GM23248 (cell line): Measurements from ENCODE around the gene IL3RA. TPM values are rescaled to one million over a fixed set of nuclear protein-coding genes. Genes with fewer than 3 reads are reported as not detected.

ENCODE experiments used
- DNase-seq: peaks from one replicate; pipeline ENCODE4 v3.0.0-alpha.2; 2015
- H2AFZ ChIP-seq: fragments of 200-600 bp; sonication (generic); 2 replicates; pipeline ENCODE4 v1.6.1; 2016; ENCODE audit warnings: antibody characterized with exemption
- H3F3A ChIP-seq: fragments of 200-600 bp; sonication (generic); 2 replicates; pipeline ENCODE4 v1.6.1; 2016; ENCODE audit warnings: mild to moderate bottlenecking, antibody characterized with exemption, mixed run types; ENCODE audit not compliant: insufficient read depth
- H3K27ac ChIP-seq: fragments of 200-600 bp; sonication (generic); 2 replicates; pipeline ENCODE4 v1.5.1; 2016; ENCODE audit warnings: mild to moderate bottlenecking
- H3K27me3 ChIP-seq: fragments of 200-600 bp; sonication (generic); replicated peaks from 2 replicates; pipeline ENCODE4 v1.6.1; 2016; ENCODE audit warnings: mild to moderate bottlenecking; ENCODE audit not compliant: insufficient read depth
- H3K36me3 ChIP-seq: fragments of 200-600 bp; sonication (generic); 2 replicates; pipeline ENCODE4 v1.6.1; 2016; ENCODE audit warnings: low read depth, mild to moderate bottlenecking
- H3K4me1 ChIP-seq: fragments of 200-600 bp; sonication (generic); 2 replicates; pipeline ENCODE4 v1.6.1; 2016; ENCODE audit warnings: mild to moderate bottlenecking; ENCODE audit not compliant: insufficient read depth
- H3K4me2 ChIP-seq: fragments of 200-600 bp; sonication (generic); one replicate; pipeline ENCODE4 v1.6.1; 2016; ENCODE audit warnings: mild to moderate bottlenecking; ENCODE audit not compliant: unreplicated experiment
- H3K4me3 ChIP-seq: fragments of 200-600 bp; sonication (generic); 2 replicates; pipeline ENCODE4 v1.5.1; 2016; ENCODE audit warnings: mild to moderate bottlenecking
- H3K79me2 ChIP-seq: fragments of 200-600 bp; sonication (generic); 2 replicates; pipeline ENCODE4 v1.6.1; 2016; ENCODE audit warnings: mild to moderate bottlenecking; ENCODE audit not compliant: insufficient read depth
- H3K9ac ChIP-seq: fragments of 200-600 bp; sonication (generic); 2 replicates; pipeline ENCODE4 v1.6.1; 2016; ENCODE audit warnings: mild to moderate bottlenecking
- H3K9me2 ChIP-seq: fragments of 200-600 bp; sonication (generic); 2 replicates; pipeline ENCODE4 v1.6.1; 2016; ENCODE audit warnings: mixed run types, mild to moderate bottlenecking, moderate library complexity; ENCODE audit not compliant: insufficient read depth
- H3K9me3 ChIP-seq: fragments of 200-600 bp; sonication (generic); one replicate; pipeline ENCODE4 v1.6.1; 2017; ENCODE audit warnings: low read depth
- H4K20me1 ChIP-seq: fragments of 200-600 bp; sonication (generic); 2 replicates; pipeline ENCODE4 v1.6.0; 2016; ENCODE audit not compliant: insufficient read depth
- EZH2 ChIP-seq: fragments of 200-600 bp; sonication (generic); IDR thresholded peaks from 2 replicates; pipeline ENCODE4 v1.6.1; 2018; ENCODE audit warnings: antibody characterized with exemption, mild to moderate bottlenecking; ENCODE audit not compliant: insufficient read depth, poor library complexity, severe bottlenecking
- EZH2phosphoT487 ChIP-seq: fragments of 200-600 bp; sonication (generic); IDR thresholded peaks from 2 replicates; pipeline ENCODE4 v1.6.1; 2018; ENCODE audit warnings: antibody characterized with exemption, moderate library complexity, mild to moderate bottlenecking, low read depth; ENCODE audit not compliant: insufficient read depth
- WGBS, 2 experiments: methylation state at CpG; one replicate each; pipeline ENCODE4 v1.1.6; 2015 to 2017; ENCODE audit warnings: low lambda C conversion rate in 2 of 2, low coverage in 1 of 2; ENCODE audit errors: missing lambda C conversion rate in 2 of 2; 5-methylcytosine and 5-hydroxymethylcytosine counted together
- in situ Hi-C: fragments of 300-500 bp; cut with MboI; formaldehyde crosslinking; loops from 2 replicates; pipeline ENCODE4 v1.15.0; 2020
- polyA plus RNA-seq: library from polyadenylated mRNA; unstranded; fragments of >200 nt; fragmentation: Nextera tagmentation; extraction: Ambion mirVana; gene quantifications from 2 replicates; pipeline ENCODE4 v1.2.1, GENCODE V29; 2016
- total RNA-seq: library from RNA; depleted of rRNA; stranded (reverse); fragments of >200 nt; shearing (Covaris generic); gene quantifications from 2 replicates; pipeline ENCODE4 v1.2.3, GENCODE V29; 2014

IL3RA gene
- total and polyA plus RNA-seq, 2 experiments from 2014 or later = 0.30 TPM; not detected in 1

DNA sequence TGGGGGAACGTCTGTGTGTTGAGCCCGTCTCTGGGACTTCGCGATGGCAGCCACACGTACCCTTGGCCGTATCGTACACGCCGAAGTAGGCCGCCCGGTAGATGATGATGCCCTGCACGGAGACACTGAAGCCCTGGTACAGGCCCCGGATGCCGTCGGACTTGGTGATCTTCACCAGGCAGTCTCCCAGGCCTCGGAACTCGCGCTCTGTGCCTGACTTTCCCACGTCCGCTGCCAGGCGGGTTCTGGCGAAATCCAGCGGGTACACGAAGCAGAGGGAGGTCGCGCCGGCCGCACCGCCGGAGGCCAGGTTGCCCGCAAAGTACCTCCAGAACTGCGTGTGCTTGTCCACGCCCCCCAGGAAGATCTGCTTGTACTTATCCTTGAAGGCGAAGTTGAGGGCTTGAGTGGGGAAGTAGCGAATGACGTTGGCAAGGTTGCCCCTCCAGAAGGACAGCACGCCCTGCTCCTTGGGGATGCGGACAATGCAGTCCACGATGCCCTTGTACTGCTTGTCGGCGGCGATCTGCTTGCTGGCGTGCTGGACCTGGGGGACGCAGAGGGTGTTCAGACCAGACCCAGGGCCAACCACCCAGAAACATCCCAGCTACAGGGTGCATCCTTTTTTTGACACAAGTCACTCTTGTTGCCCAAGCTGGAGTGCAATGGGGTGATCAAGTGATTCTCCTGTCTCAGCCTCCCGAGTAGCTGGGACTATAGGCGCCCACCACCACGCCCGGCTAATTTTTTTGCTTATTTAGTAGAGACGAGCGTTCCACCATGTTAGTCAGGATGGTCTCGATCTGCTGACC lies 52.8 kb downstream of the IL3RA start:
- WGBS, 2 experiments = 91 to 92% methylated on average over 33 to 50 of the region's 51 CpGs

DNA sequence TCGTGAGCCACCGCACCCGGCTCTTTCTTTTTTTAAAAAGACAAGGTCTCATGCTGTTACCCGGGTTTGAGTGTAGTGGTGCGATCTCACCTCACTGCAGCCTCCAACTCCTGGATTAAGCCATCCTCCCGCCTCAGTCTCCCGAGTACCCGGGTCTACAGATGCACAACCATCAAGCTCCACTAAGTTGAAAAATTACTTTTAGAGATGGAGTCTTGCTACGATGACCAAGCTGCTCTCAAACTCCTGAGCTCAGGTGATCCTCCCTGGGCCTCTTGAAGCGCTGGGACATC lies 53.4 kb downstream of the IL3RA start:
- Histone ChIP-seq H3K4me3 (peak overlapping the region; percentile 93; the same call in 1 of the 2 replicates), H3K9ac (peak overlapping the region; percentile 98; the same call in 1 of the 2 replicates), H2AFZ (no peak overlapping the region), H3K9me2 (no peaks in the 10 kb centered on the region), H3K27ac (no peak overlapping the region), H3K4me1 (peaks cover 24% of the 10 kb centered on the region), H3K79me2 (peaks cover 57% of the 10 kb centered on the region), H3K4me2 (peak overlapping the region; percentile 83), H3K27me3 (no peaks in the 10 kb centered on the region), H4K20me1 (peaks cover 10% of the 10 kb centered on the region), H3K9me3 (no peaks in the 10 kb centered on the region), H3K36me3 (peaks cover 24% of the 10 kb centered on the region), H3F3A (peaks cover 17% of the 10 kb centered on the region; the same call in 1 of the 2 replicates)
- TF ChIP-seq EZH2 (no peak), EZH2phosphoT487 (no peak)
- in situ Hi-C loops = no loop called here
- WGBS, 2 experiments = 80 to 82% methylated on average over 10 of the region's 10 CpGs
- DNase-seq = no peak

More for the DNA sequence above, 52.8 kb downstream of the IL3RA start:
- no peaks in the 10 kb centered on the region for H3K27me3 ChIP-seq
- peaks cover 20% of the 10 kb centered on the region; the same call in 1 of the 2 replicates for H3F3A ChIP-seq
- H4K20me1 ChIP-seq = peaks cover 10% of the 10 kb centered on the region
- H3K27ac ChIP-seq = no peak overlapping the region
- H3K9ac ChIP-seq = no peak overlapping the region
- H3K4me3 ChIP-seq = no peak overlapping the region
- peaks cover 57% of the 10 kb centered on the region for H3K79me2 ChIP-seq
- H3K9me2 ChIP-seq = no peaks in the 10 kb centered on the region
- in situ Hi-C loops = no loop called here
- TF ChIP-seq EZH2 = no peak
- TF ChIP-seq EZH2phosphoT487 = no peak
- H2AFZ ChIP-seq = no peak overlapping the region
- H3K36me3 ChIP-seq = peaks cover 26% of the 10 kb centered on the region
- no peak for DNase-seq
- no peak overlapping the region for H3K4me2 ChIP-seq
- no peaks in the 10 kb centered on the region for H3K9me3 ChIP-seq
- peaks cover 18% of the 10 kb centered on the region for H3K4me1 ChIP-seq

DNA sequence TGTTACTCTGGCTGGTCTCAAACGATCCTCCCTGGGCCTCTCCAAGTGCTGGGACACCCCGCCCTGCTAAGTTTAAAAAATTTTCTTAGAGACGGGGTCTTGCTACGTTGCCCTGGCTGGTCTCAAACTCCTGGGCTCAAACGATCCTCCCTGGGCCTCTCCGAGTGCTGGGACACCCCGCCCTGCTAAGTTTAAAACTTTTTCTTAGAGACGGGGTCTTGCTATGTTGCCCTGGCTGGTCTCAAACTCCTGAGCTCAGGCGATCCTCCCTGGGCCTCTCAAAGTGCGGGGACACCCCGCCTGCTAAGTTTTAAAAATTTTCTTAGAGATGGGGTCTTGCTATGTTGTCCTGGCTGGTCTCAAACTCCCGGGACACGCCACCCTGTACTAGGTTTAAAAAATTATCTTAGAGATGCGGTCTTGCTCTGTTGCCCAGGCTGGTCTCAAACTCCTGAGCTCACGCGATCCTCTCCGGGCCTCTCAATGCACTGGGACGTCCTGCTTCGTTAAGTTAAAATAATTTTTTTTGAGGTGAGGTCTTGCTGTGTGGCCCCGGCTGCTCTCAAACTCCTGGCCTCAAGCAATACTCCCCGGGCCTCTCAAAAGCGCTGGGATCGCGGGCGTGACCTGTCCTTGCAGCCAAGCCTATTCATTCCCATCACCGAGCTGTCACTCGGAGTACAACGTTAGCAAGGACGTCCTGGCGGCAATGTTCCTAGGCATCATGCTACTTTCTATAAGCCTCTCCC lies 54.2 kb downstream of the IL3RA start:
- in situ Hi-C loops = no loop called here
- Histone ChIP-seq H3F3A (peaks cover 10% of the 10 kb centered on the region; the same call in 1 of the 2 replicates), H3K36me3 (peaks cover 17% of the 10 kb centered on the region; the same call in 1 of the 2 replicates), H3K27me3 (no peaks in the 10 kb centered on the region), H3K4me3 (peak overlapping the region; percentile 93), H3K9me2 (no peaks in the 10 kb centered on the region), H3K4me1 (peaks cover 24% of the 10 kb centered on the region), H3K27ac (peak overlapping the region; percentile 95; the same call in 1 of the 2 replicates), H3K9ac (peak overlapping the region; percentile 98), H4K20me1 (peaks cover 15% of the 10 kb centered on the region), H3K4me2 (peak overlapping the region; percentile 83), H2AFZ (no peak overlapping the region), H3K9me3 (no peaks in the 10 kb centered on the region), H3K79me2 (peaks cover 64% of the 10 kb centered on the region)
- TF ChIP-seq EZH2phosphoT487 = no peak
- TF ChIP-seq EZH2 = no peak
- peak; percentile 38 for DNase-seq
- WGBS, 2 experiments = 39 to 43% methylated on average over 30 of the region's 30 CpGs

DNA sequence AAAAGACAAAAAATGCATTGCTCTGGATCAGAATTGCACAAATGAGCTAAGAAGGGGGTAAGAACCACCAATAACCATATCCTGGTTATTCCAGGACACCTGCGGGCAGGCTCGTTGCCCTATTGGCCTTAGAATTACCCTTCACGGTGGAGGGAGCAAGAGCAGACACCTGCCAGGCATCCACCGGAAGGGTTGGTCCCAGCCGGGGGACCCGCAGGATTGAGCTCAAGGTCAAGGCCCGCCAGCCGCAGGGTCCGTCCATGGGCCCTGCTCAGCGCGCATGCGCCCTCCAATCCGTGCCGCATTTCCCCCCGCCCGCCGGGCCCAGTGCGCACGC lies 54.8 kb downstream of the IL3RA start:
- Histone ChIP-seq H3K27me3 (no peaks in the 10 kb centered on the region), H3K9me3 (no peaks in the 10 kb centered on the region), H4K20me1 (peaks cover 15% of the 10 kb centered on the region), H3F3A (peaks cover 10% of the 10 kb centered on the region; the same call in 1 of the 2 replicates), H3K9ac (peak overlapping the region; percentile 98), H3K36me3 (peaks cover 12% of the 10 kb centered on the region; the same call in 1 of the 2 replicates), H3K4me3 (peak overlapping the region; percentile 93), H3K27ac (peak overlapping the region; percentile 95; the same call in 1 of the 2 replicates), H3K4me2 (peak overlapping the region; percentile 83), H3K4me1 (peaks cover 24% of the 10 kb centered on the region), H3K79me2 (peaks cover 70% of the 10 kb centered on the region), H2AFZ (no peak overlapping the region), H3K9me2 (no peaks in the 10 kb centered on the region)
- WGBS, 2 experiments = 0 to 1% methylated on average over 6 to 16 of the region's 19 CpGs
- no peak for DNase-seq
- TF ChIP-seq EZH2phosphoT487 = no peak
- TF ChIP-seq EZH2 = no peak
- in situ Hi-C loops = no loop called here
